Measurements from ENCODE around the gene PCYT1A.
"Not testable (repeated sequence)": the region's sequence is repeated elsewhere in the genome, so short reads cannot be mapped to it uniquely, and the experiment has no call there.

The PCYT1A gene

DNA sequence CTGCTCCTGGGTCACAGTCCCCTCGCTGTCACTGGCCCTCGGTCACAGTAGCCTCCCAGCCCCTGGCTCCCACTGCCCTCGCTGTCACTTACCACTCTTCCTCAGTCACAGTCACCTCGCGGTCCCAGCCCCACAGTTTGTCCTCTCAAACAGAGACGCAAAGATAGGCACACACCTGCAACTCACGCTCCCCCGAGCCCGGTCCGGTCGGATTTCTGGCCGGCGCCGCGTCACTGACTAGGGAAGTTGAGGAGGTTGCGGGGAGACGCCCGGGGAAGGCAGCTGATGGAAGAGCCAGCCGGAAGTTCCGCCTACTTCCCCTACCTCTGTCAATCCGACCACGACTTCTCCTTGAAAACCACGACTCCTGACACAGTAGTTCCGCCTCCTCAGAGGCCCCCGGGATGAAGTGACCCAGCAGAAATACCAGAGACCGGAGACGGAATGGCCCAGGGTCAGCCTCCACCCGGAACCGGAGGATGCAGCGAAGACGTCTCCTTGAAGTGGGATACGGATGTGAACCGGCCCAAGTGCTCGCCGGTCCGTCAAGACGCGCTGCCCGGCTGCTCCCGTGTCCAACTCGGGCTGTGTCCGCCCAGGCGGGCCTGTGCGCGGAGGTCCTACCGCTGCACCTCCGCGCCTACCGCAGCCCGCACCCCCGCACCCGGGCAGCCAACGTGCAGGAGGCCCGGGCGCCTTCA is at the start of gene PCYT1A:
TSS of gene PCYT1A (minus strand) at position 287 of the 701 bp plus-strand sequence. CDS start 17,195 bp downstream, outside the sequence.
- DNase-seq = peak; percentile 79 to 84

- DNase-seq = no peak
Observed at GRCh38 chr3:196336319-196337145, 49.0 kb upstream of the PCYT1A start.

- no peak for DNase-seq
Observed at GRCh38 chr3:196335503-196335948, 48.0 kb upstream of the PCYT1A start.

GRCh38 chr3:196334982-196335381 is 47.5 kb upstream of the PCYT1A start:
- no peak for DNase-seq

DNA sequence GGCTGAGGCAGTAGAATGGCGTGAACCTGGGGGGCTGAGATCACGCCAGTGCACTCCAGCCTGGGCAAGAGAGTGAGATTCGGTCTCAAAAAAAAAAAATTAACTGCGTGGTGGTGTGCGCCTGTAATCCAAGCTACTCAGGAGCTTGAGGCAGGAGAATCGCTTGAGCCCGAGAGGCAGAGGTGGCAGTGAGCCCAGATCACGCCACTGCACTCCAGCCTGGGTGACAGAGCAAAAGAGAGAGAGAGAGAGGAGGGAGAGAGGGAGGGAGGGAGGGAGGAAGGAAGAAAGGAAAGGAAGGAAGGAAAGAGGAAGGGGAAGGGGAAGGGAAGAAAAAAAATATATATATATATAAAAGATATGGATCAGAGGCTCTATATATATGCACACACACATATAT is 44.6 kb upstream of the PCYT1A start:
- DNase-seq = no peak

- DNase-seq = no peak
Observed at GRCh38 chr3:196327405-196327804, 39.9 kb upstream of the PCYT1A start.

GRCh38 chr3:196326936-196327335 is 39.4 kb upstream of the PCYT1A start:
- no peak for DNase-seq

GRCh38 chr3:196323691-196324090 is 36.2 kb upstream of the PCYT1A start:
- no peak for DNase-seq

DNA sequence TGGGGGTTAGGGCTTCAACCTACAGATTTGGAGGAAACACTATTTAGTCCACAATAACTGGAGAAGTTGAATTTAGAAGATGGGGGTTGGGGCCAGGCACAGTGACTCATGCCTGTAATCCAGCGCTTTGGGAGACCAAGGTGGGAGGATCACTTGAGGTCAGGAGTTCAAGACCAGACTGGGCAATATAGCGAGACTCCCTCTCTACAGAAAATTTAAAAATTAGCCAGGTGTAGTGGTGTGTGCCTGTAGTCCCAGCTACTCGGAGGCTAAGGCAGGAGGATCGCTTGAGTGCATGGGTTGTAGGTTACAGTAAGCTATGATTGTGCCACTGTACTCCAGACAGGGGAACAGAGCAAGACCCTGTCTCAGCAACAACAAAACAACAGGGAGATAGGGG is 35.5 kb upstream of the PCYT1A start:
- no peak for DNase-seq

DNA sequence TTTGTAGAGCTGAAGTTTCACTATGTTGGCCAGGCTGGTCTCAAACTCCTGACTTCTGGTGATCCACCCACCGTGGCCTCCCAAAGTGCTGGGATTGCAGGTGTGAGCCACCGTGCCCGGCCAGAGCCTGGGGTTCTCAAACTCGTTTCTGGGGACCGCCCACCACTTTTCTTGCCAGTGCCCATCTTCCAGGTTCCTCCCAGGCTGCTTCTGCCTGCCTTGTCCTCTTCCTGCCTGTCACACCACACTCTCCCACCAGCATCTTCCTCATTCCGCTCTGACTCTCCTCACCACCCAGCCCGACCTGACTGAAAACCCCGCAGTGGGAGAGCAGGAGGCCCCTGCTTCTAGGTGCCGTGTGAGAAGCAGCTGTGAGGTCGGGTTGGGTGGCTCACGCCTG is 33.6 kb upstream of the PCYT1A start:
- DNase-seq = peak in 1 of 2 donors; percentile 35

- DNase-seq = no peak
Observed at GRCh38 chr3:196320137-196320536, 32.6 kb upstream of the PCYT1A start.

- peak; percentile 90 to 92 for DNase-seq
Observed at GRCh38 chr3:196317687-196318467, 30.4 kb upstream of the PCYT1A start, which contains the start of gene DYNLT2B. Gene DYNLT2B (minus strand): TSS chr3:196318240. CDS start chr3:196318152, 88 bp downstream.

DNA sequence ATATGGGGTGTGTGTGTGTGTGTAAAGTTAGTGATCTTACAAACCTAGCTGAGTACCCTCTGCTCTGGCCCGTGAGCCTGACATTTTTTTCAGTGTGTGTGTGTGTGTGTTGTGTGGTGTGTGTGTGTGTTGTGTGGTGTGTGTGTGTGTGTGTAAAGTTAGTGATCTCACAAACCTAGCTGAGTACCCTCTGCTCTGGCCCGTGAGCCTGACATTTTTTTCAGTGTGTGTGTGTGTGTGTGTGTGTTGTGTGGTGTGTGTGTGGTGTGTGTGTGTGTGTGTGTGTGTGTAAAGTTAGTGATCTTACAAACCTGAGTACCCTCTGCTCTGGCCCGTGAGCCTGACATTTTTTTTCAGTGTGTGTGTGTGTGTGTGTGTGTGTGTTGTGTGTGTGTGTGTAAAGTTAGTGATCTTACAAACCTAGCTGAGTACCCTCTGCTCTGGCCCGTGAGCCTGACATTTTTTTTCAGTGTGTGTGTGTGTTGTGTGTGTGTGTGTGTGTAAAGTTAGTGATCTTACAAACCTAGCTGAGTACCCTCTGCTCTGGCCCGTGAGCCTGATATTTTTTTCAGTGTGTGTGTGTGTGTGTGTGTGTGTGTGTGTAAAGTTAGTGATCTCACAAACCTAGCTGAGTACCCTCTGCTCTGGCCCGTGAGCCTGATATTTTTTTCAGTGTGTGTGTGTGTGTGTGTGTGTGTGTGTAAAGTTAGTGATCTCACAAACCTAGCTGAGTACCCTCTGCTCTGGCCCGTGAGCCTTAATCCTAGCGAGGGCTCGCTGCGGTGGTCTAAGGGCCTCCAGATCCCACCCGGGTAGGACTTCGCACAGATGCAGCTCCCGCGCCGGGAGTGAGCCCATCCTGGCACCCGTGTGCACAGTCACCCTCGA is 29.5 kb upstream of the PCYT1A start:
- not testable (repeated sequence) for DNase-seq

- DNase-seq = no peak
Observed at GRCh38 chr3:196315821-196316220, 28.3 kb upstream of the PCYT1A start.

DNA sequence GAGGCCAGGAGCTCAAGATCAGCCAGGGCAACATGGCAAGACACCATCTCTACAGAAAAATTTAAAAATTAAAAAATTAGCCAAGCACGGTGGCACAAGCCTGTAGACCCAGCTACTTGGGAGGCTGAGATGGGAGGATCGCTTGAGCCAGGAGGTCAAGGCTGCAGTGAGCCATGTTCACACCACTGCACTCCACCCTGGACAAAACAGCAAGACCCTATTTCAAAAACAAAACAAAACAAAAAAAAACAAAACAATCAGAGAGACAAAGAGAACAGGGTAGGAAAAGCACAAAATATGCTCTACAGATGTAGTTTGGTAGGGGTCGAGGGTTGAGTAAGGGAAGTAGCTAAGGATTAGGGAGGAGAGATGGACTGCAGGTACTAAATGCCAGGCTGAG is 27.1 kb upstream of the PCYT1A start:
- no peak for DNase-seq

DNA sequence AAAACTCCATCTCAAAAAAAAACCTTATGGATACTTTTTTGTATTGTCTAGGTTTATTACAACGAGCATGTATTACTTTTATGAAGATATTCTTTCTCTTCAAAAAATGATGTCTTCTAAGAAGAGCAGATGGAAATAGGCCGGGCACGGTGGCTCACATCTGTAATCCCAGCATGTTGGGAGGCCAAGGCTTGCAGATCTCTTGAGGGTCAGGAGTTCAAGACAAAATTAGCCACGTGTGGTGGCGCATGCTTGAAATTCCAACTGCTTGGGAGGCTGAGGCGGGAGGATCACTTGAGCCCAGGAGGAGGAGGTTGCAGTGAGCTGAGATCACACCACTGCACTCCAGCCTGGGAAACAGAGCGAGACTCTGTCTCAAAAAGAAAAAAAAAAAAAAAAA is 26.6 kb upstream of the PCYT1A start:
- DNase-seq = not testable (repeated sequence)

DNA sequence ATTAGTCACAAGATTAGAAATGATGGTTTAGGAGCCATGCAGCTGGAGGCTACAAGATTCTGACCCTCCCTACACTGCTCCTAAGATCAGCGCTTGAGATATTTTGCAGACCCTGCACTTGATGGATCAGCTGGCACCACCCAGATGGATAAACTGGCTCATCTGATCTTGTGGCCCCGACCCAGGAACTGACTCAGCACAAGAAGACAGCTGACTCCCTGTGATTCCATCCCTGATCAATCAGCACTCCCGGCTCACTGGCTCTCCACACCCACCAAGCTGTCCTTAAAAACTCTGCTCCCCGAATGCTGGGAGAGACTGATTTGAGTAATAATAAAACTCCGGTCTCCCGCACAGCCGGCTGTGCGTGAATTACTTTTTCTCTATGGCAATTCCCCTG is 15.4 kb upstream of the PCYT1A start:
- DNase-seq = not testable (repeated sequence)

GRCh38 chr3:196302551-196302950 is 15.0 kb upstream of the PCYT1A start:
- DNase-seq = not testable (repeated sequence)

- no peak for DNase-seq
Observed at GRCh38 chr3:196298521-196298920, 11.0 kb upstream of the PCYT1A start.

- DNase-seq = no peak
Observed at GRCh38 chr3:196292286-196292923, 4.9 kb upstream of the PCYT1A start.

- DNase-seq = no peak
Observed at GRCh38 chr3:196288141-196288460, 575 bp upstream of the PCYT1A start.

GRCh38 chr3:196287090-196287439 is 461 bp downstream of the PCYT1A start:
- peak; percentile 21 to 29 for DNase-seq

Measured in CD4-positive, alpha-beta T cell treated with Interleukin-1 beta for 1 hour (primary cell).